Esophagus squamous epithelium (tissue), 5 donors: ENCODE data around the gene SMARCA4. TPM values are rescaled to one million over a fixed set of nuclear protein-coding genes. Genes with fewer than 3 reads are reported as not detected.

ENCODE experiments used
- DNase-seq: peaks from one replicate; lab custom pipeline; 2025; lab: John Stamatoyannopoulos, UW
- H3K27ac ChIP-seq, 4 donors: fragments of 200-600 bp; sonication (generic); one replicate each; pipeline ENCODE4 v1.5.1; 2016 to 2019; ENCODE audit warnings: mild to moderate bottlenecking in 1 of 4
- H3K27me3 ChIP-seq, 4 donors: fragments of 200-600 bp; sonication (generic); 1 replicate in 3 of 4; 2 replicates in 1 of 4; pipeline versions ENCODE4 v1.5.1 to v1.6.0; 2017 to 2021; ENCODE audit warnings: antibody characterized with exemption in 1 of 4
- H3K36me3 ChIP-seq, 3 donors: fragments of 200-600 bp; sonication (generic); one replicate each; pipeline ENCODE4 v1.5.1; 2016 to 2019
- H3K4me1 ChIP-seq, 3 donors: fragments of 200-600 bp; sonication (generic); one replicate each; pipeline ENCODE4 v1.5.1; 2017 to 2019
- H3K4me3 ChIP-seq, 4 donors: fragments of 200-600 bp; sonication (generic); 1 replicate in 3 of 4; 2 replicates in 1 of 4; pipeline ENCODE4 v1.5.1; 2016 to 2019; ENCODE audit warnings: mild to moderate bottlenecking in 2 of 4, moderate library complexity in 1 of 4
- H3K9me3 ChIP-seq, 3 donors: fragments of 200-600 bp; sonication (generic); one replicate each; pipeline ENCODE4 v1.5.1; 2016 to 2019
- CTCF ChIP-seq, 6 experiments: fragments of 450-650 bp in 4 of 6; fragments of 200-600 bp in 2 of 6; sonication (generic) in 2 of 6; IDR thresholded peaks; one replicate each; pipeline ENCODE4 v1.5.1; 2016 to 2019; ENCODE audit warnings: antibody characterized with exemption in 6 of 6, mild to moderate bottlenecking in 4 of 6, moderate library complexity in 4 of 6
- POLR2A ChIP-seq, 4 donors: fragments of 450-650 bp; IDR thresholded peaks; one replicate each; pipeline ENCODE4 v1.6.1; 2017; ENCODE audit warnings: antibody characterized with exemption in 4 of 4, mild to moderate bottlenecking in 4 of 4, moderate library complexity in 3 of 4
- WGBS, 2 donors: methylation state at CpG; one replicate each; pipeline ENCODE4 v1.1.5; 2018; 5-methylcytosine and 5-hydroxymethylcytosine counted together
- intact Hi-C: fragments of 100-400 bp; cut with DNase I; formaldehyde crosslinking; loops from one replicate; pipeline ENCODE4 v1.15.0; 2022
- total RNA-seq, 4 donors: library from RNA; depleted of rRNA; stranded (reverse); fragments of >200 nt; gene quantifications; one replicate each; pipeline ENCODE4 v1.1.0, GENCODE V29; 2016
- donor health status: DM: yes; HTN: yes; CAD: no.

Gene SMARCA4
- total RNA-seq, 4 donors from 2014 or later, result 62.8 to 142 (median 93.4) TPM

GRCh38 chr19:11054200-11054599 lies 93.4 kb downstream of the SMARCA4 start:
- WGBS, 2 donors, result 96 to 100% methylated on average over 3 to 4 of the region's 8 CpGs
- Histone ChIP-seq H3K27me3 (no peaks in the 10 kb centered on the region), H3K4me1 (peaks cover 0 to 26% (median 11%) of the 10 kb centered on the region in 3 donors), H3K4me3 (no peak overlapping the region), H3K27ac (no peak overlapping the region), H3K36me3 (peaks cover 0 to 90% (median 0%) of the 10 kb centered on the region in 3 donors), H3K9me3 (no peaks in the 10 kb centered on the region)
- intact Hi-C loops, result no loop called here
- TF ChIP-seq CTCF (IDR thresholded peaks at IDR 0.05), result no peak
- no peak for TF ChIP-seq POLR2A (IDR thresholded peaks at IDR 0.05)
- no peak for DNase-seq

- peaks cover 0 to 21% (median 7%) of the 10 kb centered on the region in 3 donors for H3K4me1 ChIP-seq
- H3K36me3 ChIP-seq, result peaks cover 0 to 90% (median 3%) of the 10 kb centered on the region in 3 donors
- 81 to 93% methylated on average over 5 to 8 of the region's 8 CpGs for WGBS, 2 donors
- no peak overlapping the region for H3K4me3 ChIP-seq
- no peaks in the 10 kb centered on the region for H3K9me3 ChIP-seq
- H3K27me3 ChIP-seq, result no peaks in the 10 kb centered on the region
- TF ChIP-seq CTCF (IDR thresholded peaks at IDR 0.05) (no peak), POLR2A (IDR thresholded peaks at IDR 0.05) (no peak)
- H3K27ac ChIP-seq, result no peak overlapping the region
- no peak for DNase-seq
- intact Hi-C loops, result no loop called here
Observed at GRCh38 chr19:11054628-11055027, 93.8 kb downstream of the SMARCA4 start.

- Histone ChIP-seq H3K27ac (no peak overlapping the region), H3K4me3 (no peak overlapping the region), H3K9me3 (no peaks in the 10 kb centered on the region), H3K4me1 (peaks cover 0 to 6% (median 0%) of the 10 kb centered on the region in 3 donors), H3K27me3 (no peaks in the 10 kb centered on the region), H3K36me3 (peaks cover 15 to 98% (median 16%) of the 10 kb centered on the region in 3 donors)
- TF ChIP-seq CTCF (IDR thresholded peaks at IDR 0.05), result no peak
- TF ChIP-seq POLR2A (IDR thresholded peaks at IDR 0.05), result no peak
- WGBS, 2 donors, result 91 to 93% methylated on average over 7 to 24 of the region's 34 CpGs
- intact Hi-C loops, result no loop called here
- no peak for DNase-seq
Observed at GRCh38 chr19:11058246-11059030, 97.6 kb downstream of the SMARCA4 start.

GRCh38 chr19:11059511-11060358 lies 98.9 kb downstream of the SMARCA4 start:
- intact Hi-C loops, result no loop called here
- Histone ChIP-seq H3K27ac (no peak overlapping the region), H3K4me1 (peaks cover 0 to 11% (median 0%) of the 10 kb centered on the region in 3 donors), H3K4me3 (no peak overlapping the region), H3K36me3 (peaks cover 15 to 96% (median 16%) of the 10 kb centered on the region in 3 donors), H3K9me3 (no peaks in the 10 kb centered on the region), H3K27me3 (no peaks in the 10 kb centered on the region)
- DNase-seq, result no peak
- no peak for TF ChIP-seq POLR2A (IDR thresholded peaks at IDR 0.05)
- no peak for TF ChIP-seq CTCF (IDR thresholded peaks at IDR 0.05)
- WGBS, 2 donors, result 88 to 96% methylated on average over 11 to 14 of the region's 43 CpGs
